ENCODE results near the gene ARHGAP18.

ARHGAP18 gene

GRCh38 chr6:129638686-129639085 lies 71.3 kb downstream of the ARHGAP18 start:
- DNase-seq, result no peak

- DNase-seq, result no peak
Observed at GRCh38 chr6:129638055-129638684, 71.8 kb downstream of the ARHGAP18 start.

- no peak for DNase-seq
Observed at GRCh38 chr6:129637340-129638054, 72.5 kb downstream of the ARHGAP18 start.

- DNase-seq, result no peak
Observed at GRCh38 chr6:129635396-129636130, 74.4 kb downstream of the ARHGAP18 start.

- no peak for DNase-seq
Observed at GRCh38 chr6:129634411-129635230, 75.4 kb downstream of the ARHGAP18 start.

GRCh38 chr6:129633529-129633928 lies 76.4 kb downstream of the ARHGAP18 start:
- no peak for DNase-seq

GRCh38 chr6:129632172-129632613 lies 77.8 kb downstream of the ARHGAP18 start:
- DNase-seq, result no peak

- no peak for DNase-seq
Observed at GRCh38 chr6:129631070-129631469, 78.9 kb downstream of the ARHGAP18 start.

- DNase-seq, result no peak
Observed at GRCh38 chr6:129630596-129630995, 79.4 kb downstream of the ARHGAP18 start.

GRCh38 chr6:129628101-129628815 lies 81.7 kb downstream of the ARHGAP18 start:
- DNase-seq, result no peak

GRCh38 chr6:129624488-129624887 lies 85.5 kb downstream of the ARHGAP18 start:
- no peak for DNase-seq

- no peak for DNase-seq
Observed at GRCh38 chr6:129623008-129623732, 86.8 kb downstream of the ARHGAP18 start.

- peak; percentile 17 for DNase-seq
Observed at GRCh38 chr6:129621252-129621651, 88.7 kb downstream of the ARHGAP18 start.

GRCh38 chr6:129620234-129620610 lies 89.8 kb downstream of the ARHGAP18 start:
- no peak for DNase-seq

- DNase-seq, result no peak
Observed at GRCh38 chr6:129619579-129620233, 90.3 kb downstream of the ARHGAP18 start.

- DNase-seq, result no peak
Observed at GRCh38 chr6:129617986-129618385, 92.0 kb downstream of the ARHGAP18 start.

- DNase-seq, result no peak
Observed at GRCh38 chr6:129615496-129615895, 94.5 kb downstream of the ARHGAP18 start.

GRCh38 chr6:129615020-129615419 lies 95.0 kb downstream of the ARHGAP18 start:
- no peak for DNase-seq

- DNase-seq, result no peak
Observed at GRCh38 chr6:129614464-129614863, 95.5 kb downstream of the ARHGAP18 start.

GRCh38 chr6:129612440-129612839 lies 97.5 kb downstream of the ARHGAP18 start:
- no peak for DNase-seq

GRCh38 chr6:129609635-129610034 lies 100.3 kb downstream of the ARHGAP18 start:
- DNase-seq, result no peak

Measured in stimulated activated CD4-positive, alpha-beta T cell treated with anti-CD3 and anti-CD28 coated beads, Interleukin-12 subunit alpha, Interleukin-12 subunit beta, amount 100 ng/mL, for 4 hours (primary cell).